Measurements from ENCODE around the gene TSN.

TSN gene

GRCh38 chr2:121783180-121783579 is 27.7 kb downstream of the TSN start:
- H3K4me3 ChIP-seq (ENCODE audit: low read depth, low read length), result no peak overlapping the region
- TF ChIP-seq CTCF (IDR thresholded peaks at IDR 0.05; ENCODE audit: borderline replicate concordance, insufficient read depth, low read depth, low read length), result no peak

GRCh38 chr2:121788685-121789084 is 33.2 kb downstream of the TSN start:
- H3K4me3 ChIP-seq (ENCODE audit: low read depth, low read length), result no peak overlapping the region
- TF ChIP-seq CTCF (IDR thresholded peaks at IDR 0.05; ENCODE audit: borderline replicate concordance, insufficient read depth, low read depth, low read length), result no peak

- no peak for TF ChIP-seq CTCF (IDR thresholded peaks at IDR 0.05; ENCODE audit: borderline replicate concordance, insufficient read depth, low read depth, low read length)
- H3K4me3 ChIP-seq (ENCODE audit: low read depth, low read length), result no peak overlapping the region
Observed at GRCh38 chr2:121790276-121790956, 35.0 kb downstream of the TSN start.

GRCh38 chr2:121791290-121791689 is 35.8 kb downstream of the TSN start:
- H3K4me3 ChIP-seq (ENCODE audit: low read depth, low read length), result no peak overlapping the region
- TF ChIP-seq CTCF (IDR thresholded peaks at IDR 0.05; ENCODE audit: borderline replicate concordance, insufficient read depth, low read depth, low read length), result no peak

GRCh38 chr2:121791801-121792221 is 36.4 kb downstream of the TSN start:
- H3K4me3 ChIP-seq (ENCODE audit: low read depth, low read length), result no peak overlapping the region
- no peak for TF ChIP-seq CTCF (IDR thresholded peaks at IDR 0.05; ENCODE audit: borderline replicate concordance, insufficient read depth, low read depth, low read length)

- no peak for TF ChIP-seq CTCF (IDR thresholded peaks at IDR 0.05; ENCODE audit: borderline replicate concordance, insufficient read depth, low read depth, low read length)
- H3K4me3 ChIP-seq (ENCODE audit: low read depth, low read length), result no peak overlapping the region
Observed at GRCh38 chr2:121793816-121794215, 38.4 kb downstream of the TSN start.

GRCh38 chr2:121794233-121794632 is 38.8 kb downstream of the TSN start:
- no peak overlapping the region for H3K4me3 ChIP-seq (ENCODE audit: low read depth, low read length)
- TF ChIP-seq CTCF (IDR thresholded peaks at IDR 0.05; ENCODE audit: borderline replicate concordance, insufficient read depth, low read depth, low read length), result no peak

Data from GM12875 (cell line).